DMS 273 treated with DMSO at 0.1 percent for 48 hours (cell line): ENCODE data around the gene DDR1.

ENCODE experiments used
- DNase-seq: peaks from one replicate; lab custom pipeline; 2025; lab: John Stamatoyannopoulos, UW

Gene DDR1

DNA sequence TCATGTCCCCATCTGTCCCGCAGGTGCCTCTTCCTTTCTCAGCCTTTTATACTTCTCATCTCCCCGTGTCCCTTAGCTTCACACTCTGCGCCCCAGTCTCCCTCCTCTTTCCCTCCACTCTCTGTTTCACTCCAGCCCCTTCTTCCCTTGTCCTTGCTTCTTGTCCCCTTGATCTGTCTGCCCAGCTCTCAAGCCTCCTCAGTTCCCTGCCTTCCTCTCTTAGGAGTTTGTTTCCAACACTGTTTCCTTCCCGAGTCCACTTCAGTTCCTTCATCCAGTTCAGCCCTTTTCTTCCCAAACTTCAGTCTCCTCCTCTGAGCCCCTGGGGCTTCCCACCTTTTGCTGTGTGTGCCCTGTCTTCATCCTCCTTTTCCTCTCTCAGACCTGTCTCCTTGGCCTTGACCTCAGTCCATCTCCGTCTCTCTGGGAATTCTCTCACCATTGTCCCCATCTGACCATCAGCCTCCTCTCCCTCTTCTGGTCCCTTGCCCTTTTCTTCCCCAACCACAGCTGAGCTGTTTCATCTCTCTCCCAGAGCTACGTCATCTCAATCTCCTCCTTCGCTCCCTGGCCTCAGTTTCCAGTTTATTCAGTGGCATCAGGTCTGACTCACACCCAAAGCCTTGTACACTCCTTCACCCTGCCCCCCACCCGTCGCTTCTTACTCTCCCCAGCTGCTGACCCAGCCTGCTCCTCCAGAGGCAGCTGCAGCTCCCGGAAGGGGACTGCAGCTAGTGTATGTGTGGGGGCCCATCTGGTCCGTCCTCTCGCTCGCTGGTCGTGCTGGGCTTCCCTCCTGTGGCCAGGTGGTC, 2.7 kb upstream of the DDR1 start:
- DNase-seq = peak; percentile 76

DNA sequence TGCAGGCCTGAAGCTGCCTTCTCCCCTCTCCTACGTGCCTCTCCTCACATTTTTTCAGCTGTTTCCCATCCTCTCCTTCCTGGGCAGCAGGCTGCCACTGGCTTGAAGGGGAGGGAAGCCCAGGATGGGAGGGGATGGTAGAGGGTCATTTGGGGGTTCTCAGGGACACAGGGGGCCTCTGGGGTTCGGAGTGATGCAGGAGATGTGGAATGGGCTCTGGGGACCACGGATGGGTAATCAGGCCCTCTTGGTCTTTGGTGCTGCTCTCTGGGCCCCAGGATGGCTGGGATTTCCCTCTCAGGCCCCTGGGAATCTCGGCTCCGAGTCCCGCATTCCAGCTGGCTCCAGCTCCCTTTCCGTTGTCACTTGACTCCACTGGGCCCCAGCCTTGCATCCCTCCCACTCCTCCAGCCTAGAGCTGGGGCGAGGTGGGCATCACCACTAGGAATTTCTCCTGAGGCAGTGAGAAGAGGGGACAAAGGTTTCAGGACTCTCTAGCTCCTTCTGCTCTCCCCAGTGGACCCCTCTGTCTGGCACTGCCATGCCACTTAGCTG, 2.0 kb upstream of the DDR1 start:
- DNase-seq = no peak

DNA sequence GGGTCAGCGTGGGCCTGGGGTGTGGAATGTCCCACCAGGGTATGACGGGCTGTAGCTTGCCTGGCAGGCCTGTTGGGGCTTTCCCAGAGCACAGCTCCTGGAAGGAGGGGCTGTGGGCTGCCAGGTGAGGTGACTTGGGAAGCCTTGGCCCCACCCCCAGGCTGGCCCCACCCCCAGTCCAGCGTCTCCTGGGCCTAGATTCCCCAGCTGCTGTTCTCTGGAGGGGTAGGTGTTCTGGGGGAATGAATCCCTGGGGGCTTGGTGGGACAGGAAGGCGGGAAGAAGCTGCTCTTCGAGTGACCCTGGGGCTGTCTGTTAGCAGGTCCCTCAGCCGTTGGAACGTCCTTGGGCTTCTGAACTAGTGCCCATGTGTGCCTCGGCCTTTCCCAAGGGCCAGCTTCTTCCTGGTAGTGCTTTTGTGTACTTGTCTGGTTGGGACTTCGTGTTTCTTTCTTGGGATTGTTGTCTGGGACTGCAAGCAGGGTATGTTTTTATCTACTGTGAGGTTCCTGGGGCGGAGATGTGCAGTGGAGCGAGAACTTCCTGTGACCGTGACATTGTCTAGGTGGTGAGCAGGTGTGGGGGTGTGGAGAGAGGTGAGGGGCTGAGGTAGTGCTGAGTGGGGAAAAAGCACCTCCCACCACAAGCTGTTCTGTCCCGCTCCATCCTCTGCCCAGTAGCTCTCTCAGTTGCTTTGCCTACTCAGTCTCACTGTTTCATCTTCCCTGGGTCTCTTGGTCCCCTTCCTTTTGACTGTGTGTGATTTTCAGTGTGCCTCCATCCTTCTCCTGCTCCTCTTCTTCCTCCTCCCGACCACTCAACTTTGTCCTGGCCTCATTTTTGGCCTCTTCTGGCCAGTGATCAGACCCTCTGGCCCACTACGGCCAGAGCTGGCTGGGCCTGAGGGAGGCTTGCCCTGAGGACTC, 1.3 kb upstream of the DDR1 start:
- DNase-seq = no peak

DNA sequence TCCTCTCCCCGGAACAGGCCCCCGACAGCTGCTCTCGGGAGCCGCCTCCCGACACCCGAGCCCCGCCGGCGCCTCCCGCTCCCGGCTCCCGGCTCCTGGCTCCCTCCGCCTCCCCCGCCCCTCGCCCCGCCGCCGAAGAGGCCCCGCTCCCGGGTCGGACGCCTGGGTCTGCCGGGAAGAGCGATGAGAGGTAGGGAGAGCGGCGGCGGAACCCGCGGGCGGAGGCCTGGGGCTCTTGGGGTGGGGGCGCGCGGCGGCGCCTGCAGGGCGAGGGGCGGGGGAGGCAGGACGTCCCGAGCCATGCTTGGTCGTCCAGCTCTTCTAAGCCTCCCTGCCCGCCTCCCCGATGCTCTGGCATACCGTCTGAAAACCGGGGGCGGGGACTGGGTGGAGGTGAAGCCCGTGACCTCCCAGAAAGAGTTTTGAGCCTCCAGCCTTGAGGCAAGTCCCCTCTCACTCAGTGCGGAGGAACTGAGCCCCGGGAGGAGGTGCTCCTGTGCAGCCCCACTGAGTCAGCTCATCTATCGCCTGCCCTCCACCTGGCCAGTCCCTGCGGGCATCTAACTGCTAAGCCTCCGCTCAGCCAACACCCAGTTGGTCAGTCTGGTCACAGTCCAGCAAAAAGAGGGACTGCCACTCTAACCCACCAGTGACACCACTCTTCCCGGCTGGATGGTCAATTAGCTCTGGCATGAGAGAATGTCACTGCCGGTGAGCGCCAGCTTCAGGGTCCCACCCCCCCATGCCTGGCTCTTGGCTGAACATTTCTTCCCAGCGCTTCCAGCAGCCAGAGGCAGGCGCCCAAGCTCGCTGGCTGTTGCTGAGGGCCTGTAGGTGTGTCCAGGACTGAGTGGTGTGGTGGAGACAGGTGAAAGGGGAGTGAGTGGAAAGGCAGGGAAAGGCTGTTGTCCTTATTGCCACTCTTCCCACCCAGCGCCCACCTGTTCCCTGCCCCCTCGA, 482 bp downstream of the DDR1 start:
- DNase-seq = no peak

DNA sequence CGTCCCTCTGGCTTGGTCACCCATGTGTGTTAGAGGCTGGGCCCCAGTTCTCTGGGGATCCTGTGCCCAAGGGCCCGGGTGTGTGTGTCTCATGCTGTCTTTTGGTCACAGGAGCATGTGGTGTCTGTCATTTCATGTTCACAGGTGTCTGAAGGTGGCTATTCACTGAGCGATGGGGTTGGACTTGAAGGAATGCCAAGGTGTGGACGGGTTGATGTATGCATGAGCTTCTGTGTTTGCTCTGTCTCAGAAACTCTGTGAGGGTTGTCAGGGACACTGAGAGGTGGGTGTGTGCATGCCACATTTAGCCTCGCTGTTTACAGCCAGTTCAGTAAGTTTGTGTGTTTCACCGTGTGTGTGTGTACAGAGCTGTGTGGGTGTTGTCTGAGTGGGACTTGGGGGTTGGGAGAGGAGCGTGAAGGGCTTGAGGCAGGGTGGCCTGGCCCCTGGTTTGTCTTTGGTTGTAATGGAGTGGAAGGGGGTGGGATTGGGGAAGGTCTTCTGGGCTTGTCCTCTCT, 1.2 kb downstream of the DDR1 start:
- DNase-seq = no peak

DNA sequence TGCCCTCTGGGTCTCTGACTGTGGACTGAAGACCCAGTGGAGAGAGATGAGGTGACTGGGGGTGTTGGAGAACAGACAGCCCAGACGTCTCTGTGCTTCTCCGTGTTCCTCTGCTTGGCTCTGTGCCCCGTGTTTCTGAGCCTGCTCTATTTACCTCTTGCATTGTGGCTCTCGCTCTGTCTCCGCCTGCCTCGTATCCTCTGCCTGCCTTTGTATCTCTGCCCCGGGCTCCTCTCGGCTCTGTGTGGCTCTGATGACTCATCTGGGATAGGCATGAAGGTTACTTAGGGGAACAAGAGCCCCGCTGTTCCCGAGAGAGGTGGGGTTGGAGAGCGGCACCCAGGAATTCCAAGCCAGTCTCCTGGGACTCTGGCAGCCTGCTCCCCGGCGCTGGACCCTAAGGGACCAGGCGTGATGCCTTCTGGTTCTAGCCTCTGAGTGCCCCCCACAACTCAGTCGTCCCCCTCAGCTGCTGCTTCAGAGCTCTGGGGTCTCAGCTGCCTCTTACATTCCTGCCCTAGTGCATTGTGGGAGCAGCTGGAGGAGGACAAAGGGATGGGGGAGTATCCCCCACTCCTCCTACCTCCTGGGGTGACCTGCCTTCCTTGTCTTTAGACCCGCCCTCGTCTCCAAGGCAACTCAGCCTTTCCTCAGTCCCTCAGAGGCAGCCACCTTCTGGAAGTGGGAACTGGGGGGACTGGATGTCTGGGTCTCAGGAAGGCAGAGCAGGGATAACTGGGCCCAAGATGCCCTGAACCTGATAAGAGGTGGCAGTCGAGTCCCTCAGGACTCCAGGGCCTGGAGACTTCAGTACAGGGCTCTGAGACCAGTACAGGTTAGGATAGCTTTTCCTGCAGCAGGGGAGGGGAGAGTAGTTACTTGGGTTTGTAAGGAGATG, 1.9 kb downstream of the DDR1 start:
- no peak for DNase-seq

DNA sequence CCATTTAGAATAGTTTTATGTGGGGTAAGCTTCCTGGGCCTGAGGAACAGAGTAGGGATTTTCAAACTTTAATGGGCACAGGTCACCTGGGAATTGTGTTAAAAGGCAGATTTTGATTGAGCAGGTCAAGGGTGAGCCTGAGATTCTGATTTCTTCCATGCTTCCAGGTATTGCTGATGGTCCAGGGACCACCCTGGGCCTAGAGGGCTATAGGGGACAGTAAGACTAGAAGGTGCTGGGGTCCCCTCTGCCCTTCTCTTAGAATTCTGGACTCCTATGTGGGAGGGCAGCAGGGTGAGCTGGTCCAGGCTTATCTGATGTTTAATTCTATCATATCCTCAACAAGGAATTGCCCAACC, 2.6 kb downstream of the DDR1 start:
- DNase-seq = no peak

DNA sequence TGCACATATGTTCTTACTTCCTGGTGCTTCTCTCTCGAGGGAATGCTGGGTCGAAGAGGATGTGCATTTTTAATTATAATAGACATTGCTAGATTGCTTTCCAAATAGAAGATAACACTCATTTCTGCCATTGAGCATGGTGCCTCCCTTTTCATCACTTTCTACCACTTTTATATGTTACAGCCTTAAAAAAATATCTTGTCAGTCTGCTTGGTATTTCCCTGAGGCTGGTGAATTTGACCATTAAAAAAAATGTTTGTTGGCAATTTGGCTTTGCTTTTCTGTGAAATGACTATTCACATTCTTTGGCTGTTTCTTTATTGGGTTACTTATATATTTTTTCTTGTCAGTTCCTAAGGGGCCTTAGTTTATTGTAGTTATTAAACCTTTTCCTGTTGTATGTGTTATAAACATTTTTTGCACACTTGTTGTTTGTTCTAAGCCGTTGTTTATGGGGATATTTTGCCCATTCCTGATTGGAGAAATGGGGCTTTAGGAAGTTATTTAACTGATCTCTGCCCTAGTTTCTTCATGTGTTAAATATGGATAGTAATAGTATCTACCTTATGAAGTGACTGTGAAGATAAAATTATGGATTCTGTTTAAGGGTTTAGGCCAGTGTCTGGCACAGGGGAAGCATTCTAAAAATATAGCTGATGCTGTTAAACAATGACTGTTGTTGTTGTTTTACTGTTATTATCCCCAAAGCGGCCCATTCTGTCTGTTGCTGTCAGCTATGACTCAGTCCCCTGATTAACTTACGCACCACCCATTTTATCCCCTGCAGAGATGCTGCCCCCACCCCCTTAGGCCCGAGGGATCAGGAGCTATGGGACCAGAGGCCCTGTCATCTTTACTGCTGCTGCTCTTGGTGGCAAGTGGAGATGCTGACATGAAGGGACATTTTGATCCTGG, 3.8 kb downstream of the DDR1 start:
- DNase-seq = no peak

DNA sequence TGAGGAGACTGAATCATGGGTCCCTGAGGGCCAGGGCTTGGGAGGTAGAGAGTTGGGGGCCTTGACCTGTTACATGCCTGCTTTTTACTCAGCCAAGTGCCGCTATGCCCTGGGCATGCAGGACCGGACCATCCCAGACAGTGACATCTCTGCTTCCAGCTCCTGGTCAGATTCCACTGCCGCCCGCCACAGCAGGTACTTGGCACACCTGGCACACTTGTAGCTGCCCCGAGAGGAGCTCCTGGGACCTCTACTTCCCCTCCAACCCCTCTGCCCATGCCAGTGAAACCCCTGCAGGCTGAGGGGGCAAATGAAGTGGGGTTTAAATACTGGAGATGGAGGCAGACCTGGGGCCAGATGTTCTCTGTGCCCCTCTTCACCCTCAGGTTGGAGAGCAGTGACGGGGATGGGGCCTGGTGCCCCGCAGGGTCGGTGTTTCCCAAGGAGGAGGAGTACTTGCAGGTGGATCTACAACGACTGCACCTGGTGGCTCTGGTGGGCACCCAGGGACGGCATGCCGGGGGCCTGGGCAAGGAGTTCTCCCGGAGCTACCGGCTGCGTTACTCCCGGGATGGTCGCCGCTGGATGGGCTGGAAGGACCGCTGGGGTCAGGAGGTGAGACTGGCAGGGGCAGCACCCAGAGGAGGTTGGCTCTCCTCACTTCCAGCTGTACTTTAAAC, 4.6 kb downstream of the DDR1 start:
- no peak for DNase-seq

DNA sequence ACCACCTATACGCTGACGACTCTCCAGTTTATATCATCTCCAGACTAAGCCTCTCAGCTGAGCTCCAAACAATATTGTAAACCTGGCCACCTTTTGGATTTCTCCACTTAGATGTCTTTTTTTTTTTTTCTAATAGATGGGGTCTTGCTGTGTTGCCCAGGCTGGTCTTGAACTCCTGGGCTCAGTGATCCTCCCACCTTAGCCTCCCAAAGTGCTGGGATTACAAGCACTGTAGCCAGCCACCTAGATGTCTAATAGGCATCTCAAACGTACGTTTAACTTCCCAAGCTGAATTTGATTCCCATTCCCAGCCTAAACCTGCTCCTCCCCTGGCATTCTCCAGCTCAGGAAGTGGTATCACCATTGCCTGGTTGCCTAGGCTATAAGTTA, 5.2 kb downstream of the DDR1 start:
- DNase-seq = no peak

DNA sequence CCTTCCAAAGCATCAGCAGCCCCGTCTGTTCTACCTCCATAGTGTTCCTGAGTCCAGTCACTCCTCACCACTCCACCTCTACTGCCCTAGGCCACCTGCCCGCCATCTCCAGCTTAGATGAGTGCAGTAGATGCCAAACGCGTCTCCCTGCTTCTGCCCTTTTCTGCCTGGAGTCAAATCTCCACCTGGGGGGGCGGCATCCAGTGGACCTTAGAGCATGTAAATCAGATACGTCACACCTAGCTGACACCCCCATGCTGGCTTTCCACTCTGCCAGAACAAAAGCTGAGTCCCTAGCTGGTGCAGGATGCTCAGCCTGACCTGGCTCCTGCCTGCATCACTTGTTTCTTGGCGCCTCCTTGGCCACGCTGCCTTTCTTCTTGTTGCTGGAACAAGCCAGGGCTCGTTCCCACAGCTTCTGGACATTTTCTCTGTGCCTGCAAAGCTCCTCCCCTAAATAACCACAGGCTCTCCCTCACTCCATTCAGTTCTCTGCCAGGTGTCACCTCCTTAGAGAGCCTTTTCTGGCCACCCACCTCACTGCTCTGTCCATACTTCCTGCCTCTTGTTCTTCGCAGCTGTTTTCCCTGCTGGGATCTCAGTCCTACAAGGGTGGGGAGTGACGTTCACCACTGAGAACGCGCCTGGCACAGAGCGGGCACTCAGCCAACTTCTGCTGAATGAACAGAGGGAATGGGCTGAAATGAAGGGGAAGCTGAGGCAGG, 5.8 kb downstream of the DDR1 start:
- no peak for DNase-seq

DNA sequence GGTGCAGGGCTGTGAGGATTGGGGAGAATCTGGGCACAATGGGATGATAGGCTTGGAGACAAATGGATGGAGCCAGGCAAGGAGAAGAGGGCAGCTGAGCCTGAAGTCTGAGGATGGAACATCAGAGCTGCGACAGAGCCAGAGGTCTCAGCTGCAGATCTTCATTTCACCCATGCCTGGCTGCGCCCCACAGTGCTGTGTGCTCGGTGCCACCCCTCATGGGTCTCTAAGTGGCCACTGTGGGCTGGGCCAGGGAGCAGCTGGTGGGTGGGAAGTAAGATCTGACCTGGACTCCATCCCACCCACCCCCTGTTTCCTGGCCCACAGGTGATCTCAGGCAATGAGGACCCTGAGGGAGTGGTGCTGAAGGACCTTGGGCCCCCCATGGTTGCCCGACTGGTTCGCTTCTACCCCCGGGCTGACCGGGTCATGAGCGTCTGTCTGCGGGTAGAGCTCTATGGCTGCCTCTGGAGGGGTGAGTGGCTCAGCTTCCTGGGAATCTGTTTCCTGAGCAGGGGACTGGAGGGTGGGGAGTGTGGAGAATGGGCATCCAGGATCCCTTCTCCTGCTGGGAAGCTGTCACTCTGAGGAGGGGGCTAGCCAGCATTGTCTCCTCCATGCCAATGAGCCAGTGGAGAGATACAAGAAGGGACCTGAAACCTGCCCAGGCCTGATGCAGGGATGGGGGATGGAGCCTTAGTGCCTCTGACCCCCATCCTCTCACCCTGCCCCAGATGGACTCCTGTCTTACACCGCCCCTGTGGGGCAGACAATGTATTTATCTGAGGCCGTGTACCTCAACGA, 6.5 kb downstream of the DDR1 start:
- no peak for DNase-seq

DNA sequence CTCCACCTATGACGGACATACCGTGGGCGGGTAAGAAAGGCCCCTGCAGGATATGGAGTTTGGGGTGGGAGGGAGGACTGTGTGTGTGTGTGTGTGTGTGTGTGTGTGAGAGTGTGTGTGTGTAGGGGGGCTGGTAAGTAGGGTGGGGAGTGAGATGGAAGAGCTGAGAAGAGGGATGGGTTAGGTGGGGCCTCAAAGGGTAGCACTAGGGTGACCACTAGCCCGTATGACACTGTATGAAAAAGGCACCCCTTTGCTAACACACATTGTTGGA, 7.1 kb downstream of the DDR1 start:
- no peak for DNase-seq

DNA sequence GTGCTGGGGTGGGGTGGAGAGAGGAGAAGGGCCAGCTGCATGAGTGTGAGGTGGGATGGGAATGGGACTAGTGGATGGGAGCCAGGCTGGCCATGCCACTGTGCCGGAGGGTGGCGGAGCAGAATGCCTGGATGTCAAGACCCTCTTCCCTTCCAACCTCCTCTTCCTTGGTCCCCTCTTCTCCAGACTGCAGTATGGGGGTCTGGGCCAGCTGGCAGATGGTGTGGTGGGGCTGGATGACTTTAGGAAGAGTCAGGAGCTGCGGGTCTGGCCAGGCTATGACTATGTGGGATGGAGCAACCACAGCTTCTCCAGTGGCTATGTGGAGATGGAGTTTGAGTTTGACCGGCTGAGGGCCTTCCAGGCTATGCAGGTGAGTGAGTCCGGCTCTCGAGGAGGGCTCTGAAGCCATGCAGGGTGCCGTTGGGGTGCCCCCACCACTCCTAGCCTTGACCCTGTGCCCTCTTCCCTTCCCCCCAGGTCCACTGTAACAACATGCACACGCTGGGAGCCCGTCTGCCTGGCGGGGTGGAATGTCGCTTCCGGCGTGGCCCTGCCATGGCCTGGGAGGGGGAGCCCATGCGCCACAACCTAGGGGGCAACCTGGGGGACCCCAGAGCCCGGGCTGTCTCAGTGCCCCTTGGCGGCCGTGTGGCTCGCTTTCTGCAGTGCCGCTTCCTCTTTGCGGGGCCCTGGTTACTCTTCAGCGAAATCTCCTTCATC, 7.7 kb downstream of the DDR1 start:
- no peak for DNase-seq

DNA sequence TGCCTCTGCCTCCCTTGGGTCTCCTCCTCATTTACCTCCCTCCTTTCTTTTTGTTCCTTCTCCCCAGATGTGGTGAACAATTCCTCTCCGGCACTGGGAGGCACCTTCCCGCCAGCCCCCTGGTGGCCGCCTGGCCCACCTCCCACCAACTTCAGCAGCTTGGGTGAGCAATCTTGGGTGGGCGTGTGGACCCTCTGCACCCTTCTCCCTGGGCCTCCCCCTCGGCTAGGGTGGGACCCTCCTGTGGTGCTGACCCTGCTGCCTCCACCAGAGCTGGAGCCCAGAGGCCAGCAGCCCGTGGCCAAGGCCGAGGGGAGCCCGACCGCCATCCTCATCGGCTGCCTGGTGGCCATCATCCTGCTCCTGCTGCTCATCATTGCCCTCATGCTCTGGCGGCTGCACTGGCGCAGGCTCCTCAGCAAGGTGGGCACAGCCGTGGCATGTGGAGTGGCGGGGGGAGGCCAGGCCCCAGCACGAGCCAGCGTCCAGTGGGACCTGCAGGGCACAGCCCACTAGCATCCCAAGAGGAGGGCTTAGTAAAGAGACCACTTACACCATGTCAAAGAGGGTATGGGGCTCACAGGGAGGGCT, 8.8 kb downstream of the DDR1 start:
- DNase-seq = no peak

DNA sequence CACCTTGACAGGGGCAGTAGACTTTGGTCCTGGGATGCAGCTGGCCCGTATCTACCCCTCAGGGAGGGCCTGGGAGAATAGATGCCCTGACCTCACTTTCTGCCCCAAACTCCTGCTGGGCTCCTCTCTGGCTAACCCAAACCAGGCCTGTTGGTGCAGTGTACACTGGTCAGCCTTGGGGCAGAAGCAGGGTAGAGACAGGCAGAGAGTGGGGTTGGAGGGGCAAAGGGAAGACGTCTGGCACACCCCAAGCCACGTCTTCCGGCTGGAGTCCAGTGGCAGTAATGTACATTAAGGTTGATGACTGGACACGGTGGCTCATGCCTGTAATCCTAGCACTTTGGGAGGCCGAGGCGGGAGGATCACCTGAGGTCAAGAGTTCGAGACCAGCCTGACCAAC, 9.3 kb downstream of the DDR1 start:
- no peak for DNase-seq

DNA sequence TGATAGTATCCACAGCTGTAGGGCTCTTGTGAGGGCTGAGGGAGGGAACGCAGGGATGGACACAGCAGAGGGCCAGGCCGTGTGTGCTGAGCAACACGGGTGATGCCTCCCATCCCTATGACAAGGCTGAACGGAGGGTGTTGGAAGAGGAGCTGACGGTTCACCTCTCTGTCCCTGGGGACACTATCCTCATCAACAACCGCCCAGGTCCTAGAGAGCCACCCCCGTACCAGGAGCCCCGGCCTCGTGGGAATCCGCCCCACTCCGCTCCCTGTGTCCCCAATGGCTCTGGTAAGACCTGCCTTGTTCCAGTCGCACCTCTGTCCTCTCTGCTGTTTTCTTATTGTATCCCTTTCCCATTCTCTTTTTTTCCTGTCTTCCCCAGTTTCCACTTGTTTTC, 10.1 kb downstream of the DDR1 start:
- DNase-seq = no peak
